Osteocyte (in vitro differentiated cells): Measurements from ENCODE around the gene TMEM231. TPM values are rescaled to one million over a fixed set of nuclear protein-coding genes. Genes with fewer than 3 reads are reported as not detected.

Experiments
- DNase-seq: peaks from one replicate; pipeline ENCODE4 v3.0.0; 2021; ENCODE audit warnings: mixed read lengths; ENCODE audit not compliant: unreplicated experiment; ENCODE audit errors: extremely low spot score
- H3K27ac Mint-ChIP-seq: one replicate; pipeline ENCODE4 v1.8.0; 2021; ENCODE audit warnings: mild to moderate bottlenecking, mixed read lengths; ENCODE audit not compliant: unreplicated experiment
- H3K27me3 Mint-ChIP-seq: one replicate; pipeline ENCODE4 v1.8.0; 2021; ENCODE audit warnings: mixed read lengths; ENCODE audit not compliant: unreplicated experiment
- H3K36me3 Mint-ChIP-seq: one replicate; pipeline ENCODE4 v1.8.0; 2021; ENCODE audit warnings: mixed read lengths; ENCODE audit not compliant: unreplicated experiment
- H3K4me1 Mint-ChIP-seq: one replicate; pipeline ENCODE4 v1.8.0; 2021; ENCODE audit warnings: mixed read lengths; ENCODE audit not compliant: unreplicated experiment
- H3K4me3 Mint-ChIP-seq: one replicate; pipeline ENCODE4 v1.8.0; 2021; ENCODE audit warnings: mild to moderate bottlenecking, moderate library complexity, mixed read lengths; ENCODE audit not compliant: unreplicated experiment
- H3K9me3 Mint-ChIP-seq: one replicate; pipeline ENCODE4 v1.8.0; 2021; ENCODE audit warnings: mixed read lengths; ENCODE audit not compliant: unreplicated experiment
- CTCF ChIP-seq: fragments of 200-600 bp; sonication (generic); IDR thresholded peaks from 2 replicates; pipeline ENCODE4 v1.5.0; 2021; ENCODE audit warnings: antibody characterized with exemption, mild to moderate bottlenecking, moderate library complexity
- long read RNA-seq: library from polyadenylated mRNA; unstranded; transcript quantifications from one replicate; pipeline ENCODE4 v2.0.0, GENCODE V29; 2021
- total RNA-seq: library from RNA; stranded (reverse); gene quantifications from 2 replicates; pipeline ENCODE4 v1.2.1, GENCODE V29; 2021

TMEM231 gene
- 8.3 and 8.4 TPM in 2 replicates for total RNA-seq
- long read RNA-seq, full-length matches to known transcripts, result 29 of 39 reads
- long read RNA-seq, partial matches to known transcripts, result 5 of 39 reads
- long read RNA-seq, other reads (novel, unspliced or antisense), result 5 of 39 reads

- DNase-seq, result peak; percentile 97
- H3K27ac Mint-ChIP-seq, result peak within 1 kb of the TSS; percentile 99
- no peak for TF ChIP-seq CTCF
- no peaks in the 10 kb centered on the region for H3K9me3 Mint-ChIP-seq
- H3K36me3 Mint-ChIP-seq, result no peaks in the 10 kb centered on the region
- peaks cover 24% of the 10 kb centered on the region for H3K4me1 Mint-ChIP-seq
- H3K27me3 Mint-ChIP-seq, result no peaks in the 10 kb centered on the region
- H3K4me3 Mint-ChIP-seq, result peak within 1 kb of the TSS; percentile 97
These were observed at the start of gene TMEM231 for GRCh38 chr16:75555707-75556430. TMEM231 (minus strand) TSS chr16:75556252; CDS start chr16:75556209, 43 bp downstream.

GRCh38 chr16:75603241-75603640 is 47.2 kb upstream of the TMEM231 start:
- Mint-ChIP-seq H3K27me3 (no peaks in the 10 kb centered on the region), H3K4me1 (no peaks in the 10 kb centered on the region), H3K4me3 (no peak overlapping the region), H3K36me3 (peaks cover 35% of the 10 kb centered on the region), H3K9me3 (no peaks in the 10 kb centered on the region), H3K27ac (no peak overlapping the region)
- DNase-seq, result no peak
- TF ChIP-seq CTCF, result no peak

- H3K36me3 Mint-ChIP-seq, result peaks cover 39% of the 10 kb centered on the region
- no peaks in the 10 kb centered on the region for H3K4me1 Mint-ChIP-seq
- no peak overlapping the region for H3K4me3 Mint-ChIP-seq
- no peak for TF ChIP-seq CTCF
- no peaks in the 10 kb centered on the region for H3K27me3 Mint-ChIP-seq
- H3K27ac Mint-ChIP-seq, result no peak overlapping the region
- DNase-seq, result no peak
- peaks cover 7% of the 10 kb centered on the region for H3K9me3 Mint-ChIP-seq
These were observed 43.6 kb upstream of the TMEM231 start for GRCh38 chr16:75599452-75600277.

- no peak for DNase-seq
- peaks cover 20% of the 10 kb centered on the region for H3K36me3 Mint-ChIP-seq
- no peak overlapping the region for H3K27ac Mint-ChIP-seq
- H3K4me3 Mint-ChIP-seq, result no peak overlapping the region
- H3K9me3 Mint-ChIP-seq, result peaks cover 7% of the 10 kb centered on the region
- no peaks in the 10 kb centered on the region for H3K4me1 Mint-ChIP-seq
- TF ChIP-seq CTCF, result no peak
- H3K27me3 Mint-ChIP-seq, result no peaks in the 10 kb centered on the region
These were observed 38.1 kb upstream of the TMEM231 start for GRCh38 chr16:75593825-75594820.
